Small intestine (tissue), 7 donors: ENCODE measurements around the gene SVOPL. TPM values are rescaled to one million over a fixed set of nuclear protein-coding genes. Genes with fewer than 3 reads are reported as not detected.
"Not testable (repeated sequence)": the region's sequence is repeated elsewhere in the genome, so short reads cannot be mapped to it uniquely, and the experiment has no call there.

Experiments used
- DNase-seq, 2 donors: peaks; one replicate each; pipeline versions ENCODE4 v3.0.0 to v3.0.0-alpha.2; 2013
- FAIRE-seq: peaks from 2 replicates; lab custom pipeline; 2012; peaks lifted over from hg19 to GRCh38; lab: Jason Lieb, UNC
- H3K27ac ChIP-seq, 3 donors: one replicate each; pipeline ENCODE4 v1.5.1; 2013; ENCODE audit warnings: low read length in 2 of 3, mild to moderate bottlenecking in 2 of 3, control low read depth in 1 of 3, inconsistent platforms in 1 of 3, low read depth in 1 of 3, moderate library complexity in 1 of 3
- H3K27me3 ChIP-seq, 3 donors: one replicate each; pipeline ENCODE4 v1.6.1; 2013; ENCODE audit warnings: low read length in 3 of 3, inconsistent platforms in 1 of 3; ENCODE audit not compliant: control insufficient read depth in 3 of 3, insufficient read depth in 3 of 3
- H3K36me3 ChIP-seq, 3 donors: one replicate each; pipeline ENCODE4 v1.6.1; 2013; ENCODE audit warnings: low read length in 3 of 3, inconsistent platforms in 1 of 3, low read depth in 1 of 3, mild to moderate bottlenecking in 1 of 3, moderate library complexity in 1 of 3; ENCODE audit not compliant: control insufficient read depth in 3 of 3, insufficient read depth in 2 of 3
- H3K4me1 ChIP-seq, 3 donors: one replicate each; pipeline ENCODE4 v1.6.1; 2013; ENCODE audit warnings: low read length in 2 of 3, inconsistent platforms in 1 of 3, low read depth in 1 of 3, mild to moderate bottlenecking in 1 of 3, moderate library complexity in 1 of 3; ENCODE audit not compliant: control insufficient read depth in 3 of 3, insufficient read depth in 2 of 3
- H3K4me3 ChIP-seq, 3 donors: one replicate each; pipeline ENCODE4 v1.5.1; 2013; ENCODE audit warnings: low read length in 3 of 3, control low read depth in 1 of 3, inconsistent platforms in 1 of 3, low read depth in 1 of 3, mild to moderate bottlenecking in 1 of 3, moderate library complexity in 1 of 3
- H3K9me3 ChIP-seq, 2 donors: one replicate each; pipeline ENCODE4 v1.6.1; 2013; ENCODE audit warnings: low read depth in 1 of 2, low read length in 1 of 2; ENCODE audit not compliant: control insufficient read depth in 2 of 2, insufficient read depth in 1 of 2
- WGBS, 3 donors: extraction: QIAGEN DNeasy Blood & Tissue Kit; methylation state at CpG; one replicate each; pipeline ENCODE4 v1.1.7; 2013; 5-methylcytosine and 5-hydroxymethylcytosine counted together
- polyA plus RNA-seq, 4 donors: library from polyadenylated mRNA; stranded (reverse) in 3 of 4; unstranded in 1 of 4; fragments of 200-250 nt in 3 of 4; fragments of 120-200 nt in 1 of 4; gene quantifications; one replicate each; pipeline versions ENCODE4 v1.2.1 to v1.2.3, GENCODE V29; 2013
- donor health status: healthy with polysubstance abuse.
- donor health status: control.
- donor health status: control.
- donor health status: Bipolar disorder and iron deficiency.
- donor health status: healthy.

SVOPL gene
- polyA plus RNA-seq, 4 donors: 0.10 to 7.6 TPM; not detected in 2

GRCh38 chr7:138697535-138698182 is 3.5 kb downstream of the SVOPL start:
- Histone ChIP-seq H3K36me3 (no peaks in the 10 kb centered on the region), H3K27me3 (peaks cover 0 to 4% (median 0%) of the 10 kb centered on the region in 3 donors), H3K4me3 (no peak overlapping the region), H3K4me1 (no peaks in the 10 kb centered on the region), H3K27ac (no peak overlapping the region), H3K9me3 (no peaks in the 10 kb centered on the region)
- WGBS, 3 donors: 66 to 89% (median 80%) methylated on average over 2 of the region's 2 CpGs
- DNase-seq (no peak), FAIRE-seq (no peak)

DNA sequence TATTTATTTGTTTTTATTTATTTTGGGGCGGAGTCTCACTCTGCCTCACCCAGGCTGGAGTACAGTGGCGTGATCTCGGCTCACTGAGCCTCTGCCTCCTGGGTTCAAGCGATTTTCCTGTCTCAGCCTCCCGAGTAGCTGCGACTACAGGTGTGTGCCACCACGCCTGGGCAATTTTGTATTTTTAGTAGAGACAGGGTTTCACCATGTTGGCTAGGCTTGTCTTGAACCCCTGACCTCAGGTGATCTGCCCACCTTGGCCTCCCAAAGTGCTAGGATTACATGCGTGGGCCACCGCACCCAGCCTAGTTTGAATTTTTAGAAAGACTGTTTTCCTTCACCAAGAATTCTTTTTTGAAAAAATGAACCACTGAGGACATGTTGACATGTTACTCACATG is 5.4 kb downstream of the SVOPL start:
- H3K36me3 ChIP-seq, H3K27ac ChIP-seq, H3K27me3 ChIP-seq, H3K4me1 ChIP-seq, H3K9me3 ChIP-seq, DNase-seq, H3K4me3 ChIP-seq, FAIRE-seq: not testable (repeated sequence)
- 92 to 96% (median 92%) methylated on average over 9 of the region's 9 CpGs for WGBS, 3 donors

DNA sequence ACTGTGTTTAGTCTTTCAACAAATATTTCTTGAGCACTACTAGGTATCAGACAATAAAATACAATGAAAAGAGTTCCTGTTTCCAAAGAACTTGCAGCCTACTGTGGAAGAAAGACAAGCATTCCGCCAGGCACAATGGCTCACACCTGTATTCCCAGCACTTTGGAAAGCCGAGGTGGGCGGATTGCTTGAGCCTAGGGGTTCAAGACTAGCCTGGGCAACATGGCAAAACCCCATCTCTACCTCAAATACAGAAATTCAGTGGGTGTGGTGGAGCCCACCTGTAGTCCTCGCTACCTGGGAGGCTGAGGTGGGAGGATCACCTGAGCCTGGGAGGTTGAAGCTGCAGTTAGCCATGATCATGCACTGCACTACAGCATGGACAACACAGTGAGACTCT is 6.1 kb downstream of the SVOPL start:
- whole genome bisulfite sequencing, 3 donors: 86 to 90% (median 88%) methylated on average over 4 of the region's 4 CpGs
- H3K4me1 ChIP-seq: no peaks in the 10 kb centered on the region
- no peak overlapping the region for H3K27ac ChIP-seq
- no peak for DNase-seq
- peaks cover 0 to 4% (median 0%) of the 10 kb centered on the region in 3 donors for H3K27me3 ChIP-seq
- no peaks in the 10 kb centered on the region for H3K9me3 ChIP-seq
- no peak overlapping the region for H3K4me3 ChIP-seq
- H3K36me3 ChIP-seq: no peaks in the 10 kb centered on the region
- no peak for FAIRE-seq

- Histone ChIP-seq H3K36me3 (no peaks in the 10 kb centered on the region), H3K27ac (no peak overlapping the region), H3K4me3 (no peak overlapping the region), H3K27me3 (no peaks in the 10 kb centered on the region), H3K9me3 (no peaks in the 10 kb centered on the region), H3K4me1 (no peaks in the 10 kb centered on the region)
- FAIRE-seq (no peak), DNase-seq (no peak)
- 61 to 71% (median 65%) methylated on average over 5 of the region's 5 CpGs for WGBS, 3 donors
Observed at GRCh38 chr7:138691178-138691577, 10.0 kb downstream of the SVOPL start.

DNA sequence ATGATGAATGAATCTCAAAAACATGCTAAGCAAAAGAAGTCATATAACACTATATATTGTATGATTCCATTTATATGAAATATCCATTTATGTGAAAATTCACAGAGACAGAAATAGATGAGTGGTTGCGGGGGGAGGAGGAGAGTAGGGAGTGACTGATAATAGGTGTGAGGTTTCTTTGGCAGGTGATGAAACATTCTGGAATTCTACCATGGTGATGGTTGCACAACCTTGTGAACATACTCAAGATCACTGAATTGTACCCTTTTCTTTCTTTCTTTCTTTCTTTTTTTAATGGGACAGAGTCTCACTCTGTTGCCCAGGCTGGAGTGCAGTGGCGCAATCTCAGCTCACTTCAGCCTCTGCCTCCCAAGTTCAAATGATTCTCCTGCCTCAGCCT is 10.7 kb downstream of the SVOPL start:
- WGBS, 3 donors: 93 to 100% (median 99%) methylated on average over 2 of the region's 2 CpGs
- H3K4me1 ChIP-seq: no peaks in the 10 kb centered on the region
- H3K36me3 ChIP-seq: no peaks in the 10 kb centered on the region
- DNase-seq: no peak
- no peak for FAIRE-seq
- H3K9me3 ChIP-seq: no peaks in the 10 kb centered on the region
- no peak overlapping the region for H3K4me3 ChIP-seq
- H3K27me3 ChIP-seq: no peaks in the 10 kb centered on the region
- H3K27ac ChIP-seq: no peak overlapping the region

DNA sequence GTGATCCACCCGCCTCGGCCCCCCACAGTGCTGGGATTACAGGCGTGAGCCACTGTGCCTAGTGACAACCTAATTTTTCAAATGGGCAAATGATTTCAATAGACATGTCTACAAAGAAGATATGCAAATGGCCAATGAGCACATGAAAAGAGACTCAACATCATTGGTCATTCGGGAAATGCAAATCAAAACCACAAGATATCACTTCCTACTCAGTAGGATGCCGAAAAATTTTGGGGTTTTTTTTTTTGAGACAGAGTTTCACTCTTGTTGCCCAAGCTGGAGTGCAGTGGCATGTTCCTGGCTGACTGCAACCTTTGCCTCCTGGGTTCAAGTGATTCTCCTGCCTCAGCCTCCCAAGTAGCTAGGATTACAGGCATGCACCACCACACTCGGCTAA is 13.1 kb downstream of the SVOPL start:
- not testable (repeated sequence) for H3K4me3 ChIP-seq, DNase-seq, H3K36me3 ChIP-seq, H3K27me3 ChIP-seq, FAIRE-seq, H3K27ac ChIP-seq, H3K9me3 ChIP-seq, H3K4me1 ChIP-seq
- WGBS, 3 donors: 87 to 90% (median 89%) methylated on average over 6 of the region's 6 CpGs

GRCh38 chr7:138684340-138684739 is 16.8 kb downstream of the SVOPL start:
- Histone ChIP-seq H3K4me1 (no peaks in the 10 kb centered on the region), H3K9me3 (no peaks in the 10 kb centered on the region), H3K27me3 (no peaks in the 10 kb centered on the region), H3K27ac (no peak overlapping the region), H3K36me3 (no peaks in the 10 kb centered on the region), H3K4me3 (no peak overlapping the region)
- FAIRE-seq (no peak), DNase-seq (no peak)
- 72 to 81% (median 73%) methylated on average over 3 of the region's 3 CpGs for WGBS, 3 donors

GRCh38 chr7:138679793-138680192 is 21.4 kb downstream of the SVOPL start:
- H3K9me3 ChIP-seq: no peaks in the 10 kb centered on the region
- H3K4me1 ChIP-seq: no peaks in the 10 kb centered on the region
- no peak overlapping the region for H3K27ac ChIP-seq
- FAIRE-seq (no peak), DNase-seq (no peak)
- H3K36me3 ChIP-seq: no peaks in the 10 kb centered on the region
- 71 to 80% (median 78%) methylated on average over 5 of the region's 5 CpGs for WGBS, 3 donors
- H3K27me3 ChIP-seq: no peaks in the 10 kb centered on the region
- H3K4me3 ChIP-seq: no peak overlapping the region

DNA sequence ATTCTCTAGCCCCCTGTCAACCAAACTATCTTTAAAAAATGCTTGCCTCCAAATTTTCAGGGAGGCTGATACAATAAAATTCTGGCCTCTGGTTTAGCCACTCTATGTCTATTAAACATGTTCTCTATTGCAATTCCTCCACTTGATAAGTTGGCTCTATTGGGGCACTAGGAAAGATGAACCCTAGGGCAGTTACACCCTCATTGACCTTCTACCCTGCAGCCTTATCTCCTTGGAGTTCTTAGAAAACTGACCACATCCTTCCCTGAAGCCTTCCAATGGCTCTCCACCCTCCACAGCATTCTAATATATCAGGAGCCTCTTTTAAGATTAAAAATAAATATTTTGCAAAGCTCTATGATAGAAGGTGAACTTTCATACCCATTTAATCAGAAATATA is 30.6 kb downstream of the SVOPL start:
- H3K4me3 ChIP-seq: no peak overlapping the region
- H3K4me1 ChIP-seq: peaks cover 0 to 15% (median 0%) of the 10 kb centered on the region in 3 donors
- H3K9me3 ChIP-seq: peaks cover 0 to 23% of the 10 kb centered on the region in 2 donors
- DNase-seq (no peak), FAIRE-seq (no peak)
- peaks cover 0 to 2% (median 0%) of the 10 kb centered on the region in 3 donors for H3K27me3 ChIP-seq
- H3K36me3 ChIP-seq: no peaks in the 10 kb centered on the region
- H3K27ac ChIP-seq: no peak overlapping the region
